ENCODE data around the gene TNK1. TPM values are rescaled to one million over a fixed set of nuclear protein-coding genes. Genes with fewer than 3 reads are reported as not detected.

The TNK1 gene
- total and polyA plus RNA-seq, 4 donors = 3.7 to 8.2 (median 5.7) TPM

DNA sequence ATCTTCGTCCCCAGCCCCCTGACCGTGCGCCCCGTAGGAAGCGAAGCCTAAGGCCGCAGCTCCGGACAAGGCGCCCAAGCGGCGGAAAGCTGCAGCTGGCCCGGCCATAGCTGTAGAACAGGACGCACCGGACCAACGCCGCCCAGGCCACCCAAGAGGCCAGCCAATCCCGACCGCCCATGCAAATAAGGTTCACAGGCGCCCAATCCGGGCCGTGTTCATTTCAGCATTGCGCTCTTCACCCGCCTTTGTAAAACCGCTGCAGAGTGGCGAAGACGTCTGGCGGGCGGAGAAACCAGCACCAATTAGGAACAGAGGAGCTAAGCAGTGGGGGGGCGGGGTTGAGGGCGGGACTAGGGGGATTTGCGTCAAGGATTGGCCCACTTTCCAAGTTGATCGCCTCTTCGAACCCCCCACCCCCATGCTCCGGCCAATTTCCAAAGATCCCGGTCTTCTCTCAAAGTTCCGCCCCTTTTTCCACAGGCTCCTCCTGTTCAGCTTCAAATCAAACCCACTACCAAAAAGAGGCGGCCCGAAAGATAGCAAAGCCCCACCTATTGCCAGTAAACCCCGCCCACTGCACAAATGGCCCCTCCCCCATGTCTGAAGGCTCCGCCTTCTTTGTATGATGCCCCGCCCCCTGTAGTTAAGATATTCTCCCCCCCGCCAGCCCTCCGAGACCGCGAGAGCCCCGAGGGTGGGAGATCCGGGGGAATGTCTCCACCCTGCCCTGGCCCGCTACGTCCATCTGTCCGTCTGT, 23.3 kb downstream of the TNK1 start, which contains the start of gene TMEM256:
TSS of gene TMEM256 (minus strand) at position 121 of the 760 bp plus-strand sequence. CDS start at position 108, 13 bp downstream.
- Histone ChIP-seq H3K9me3 (ENCODE audit: control insufficient read depth in 4 of 4, insufficient read depth in 3 of 4, low read length in 3 of 4) (no peaks in the 10 kb centered on the region), H3K4me3 (peak within 1 kb of the TSS; percentile 51), H3K9ac (ENCODE audit: insufficient read depth in 1 of 2, low read length in 2 of 2) (peak within 1 kb of the TSS in 1 of 2 donors; percentile 90), H3K36me3 (ENCODE audit: control insufficient read depth in 4 of 4, insufficient read depth in 4 of 4, low read length in 4 of 4) (peaks cover 0 to under 1% (median 0%) of the 10 kb centered on the region in 4 donors), H3K4me1 (ENCODE audit: control insufficient read depth in 5 of 5, insufficient read depth in 5 of 5, low read length in 5 of 5) (peaks cover 0 to 13% (median 7%) of the 10 kb centered on the region in 5 donors), H3K27ac (ENCODE audit: low read depth in 1 of 2, low read length in 1 of 2) (peak within 1 kb of the TSS; percentile 87 to 88), H3K27me3 (ENCODE audit: control insufficient read depth in 3 of 3, insufficient read depth in 3 of 3, low read length in 2 of 3) (no peaks in the 10 kb centered on the region)
- DNase-seq = peak; percentile 99 to 100 (median 100)
- ATAC-seq (ENCODE audit: insufficient read depth, low FRiP score) = peak; percentile 93
- WGBS, 2 donors = 0 to 1% methylated on average over 45 to 49 of the region's 49 CpGs
- TF ChIP-seq, protein P1, sequence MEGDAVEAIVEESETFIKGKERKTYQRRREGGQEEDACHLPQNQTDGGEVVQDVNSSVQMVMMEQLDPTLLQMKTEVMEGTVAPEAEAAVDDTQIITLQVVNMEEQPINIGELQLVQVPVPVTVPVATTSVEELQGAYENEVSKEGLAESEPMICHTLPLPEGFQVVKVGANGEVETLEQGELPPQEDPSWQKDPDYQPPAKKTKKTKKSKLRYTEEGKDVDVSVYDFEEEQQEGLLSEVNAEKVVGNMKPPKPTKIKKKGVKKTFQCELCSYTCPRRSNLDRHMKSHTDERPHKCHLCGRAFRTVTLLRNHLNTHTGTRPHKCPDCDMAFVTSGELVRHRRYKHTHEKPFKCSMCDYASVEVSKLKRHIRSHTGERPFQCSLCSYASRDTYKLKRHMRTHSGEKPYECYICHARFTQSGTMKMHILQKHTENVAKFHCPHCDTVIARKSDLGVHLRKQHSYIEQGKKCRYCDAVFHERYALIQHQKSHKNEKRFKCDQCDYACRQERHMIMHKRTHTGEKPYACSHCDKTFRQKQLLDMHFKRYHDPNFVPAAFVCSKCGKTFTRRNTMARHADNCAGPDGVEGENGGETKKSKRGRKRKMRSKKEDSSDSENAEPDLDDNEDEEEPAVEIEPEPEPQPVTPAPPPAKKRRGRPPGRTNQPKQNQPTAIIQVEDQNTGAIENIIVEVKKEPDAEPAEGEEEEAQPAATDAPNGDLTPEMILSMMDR (IDR thresholded peaks at IDR 0.05; ENCODE audit: control extremely low read depth, extremely low read depth) = no peak

DNA sequence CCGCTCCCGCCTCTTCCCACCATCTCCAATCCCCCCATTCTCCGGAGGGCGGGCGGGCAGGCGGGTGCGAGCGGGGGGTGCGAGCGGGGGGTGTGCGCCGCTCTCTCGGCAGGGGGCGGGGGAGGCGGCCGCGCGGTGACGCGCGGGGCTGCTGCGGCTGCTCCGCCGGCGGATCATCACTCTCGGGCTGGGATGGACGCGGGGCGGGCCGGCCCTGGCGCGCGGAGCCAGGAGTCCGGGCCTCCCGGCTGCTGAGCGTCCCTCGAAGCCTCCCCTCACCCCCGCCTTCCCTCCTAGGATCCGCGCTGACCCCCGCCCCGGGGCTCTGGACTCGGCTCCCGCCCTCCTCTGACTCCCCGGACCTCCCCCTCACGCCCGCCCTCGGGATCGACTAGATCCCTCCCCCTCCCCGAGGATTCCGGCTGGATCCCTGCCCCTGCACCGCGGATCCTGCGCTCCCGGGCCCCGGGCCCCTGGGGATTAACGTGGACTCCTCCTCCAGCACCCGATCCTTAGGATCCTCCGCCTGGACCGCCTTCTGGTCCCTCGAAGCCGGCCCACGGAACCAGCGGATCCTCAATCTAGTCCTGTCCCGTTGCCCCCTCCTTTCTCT, 24.0 kb downstream of the TNK1 start:
- DNase-seq (peak in 1 of 3 donors; percentile 53), ATAC-seq (ENCODE audit: insufficient read depth, low FRiP score) (peak; percentile 21)
- Histone ChIP-seq H3K4me1 (ENCODE audit: control insufficient read depth in 5 of 5, insufficient read depth in 5 of 5, low read length in 5 of 5) (peaks cover 0 to 13% (median 7%) of the 10 kb centered on the region in 5 donors), H3K27me3 (ENCODE audit: control insufficient read depth in 3 of 3, insufficient read depth in 3 of 3, low read length in 2 of 3) (no peaks in the 10 kb centered on the region), H3K4me3 (peak overlapping the region; percentile 51), H3K27ac (ENCODE audit: low read depth in 1 of 2, low read length in 1 of 2) (peak overlapping the region in 1 of 2 donors; percentile 73), H3K9me3 (ENCODE audit: control insufficient read depth in 4 of 4, insufficient read depth in 3 of 4, low read length in 3 of 4) (no peaks in the 10 kb centered on the region), H3K36me3 (ENCODE audit: control insufficient read depth in 4 of 4, insufficient read depth in 4 of 4, low read length in 4 of 4) (peaks cover 0 to 4% (median 2%) of the 10 kb centered on the region in 4 donors), H3K9ac (ENCODE audit: insufficient read depth in 1 of 2, low read length in 2 of 2) (peak overlapping the region in 1 of 2 donors; percentile 85)
- 0 to 1% methylated on average over 34 to 65 of the region's 65 CpGs for WGBS, 2 donors
- TF ChIP-seq, protein P1 (IDR thresholded peaks at IDR 0.05; ENCODE audit: control extremely low read depth, extremely low read depth) = no peak

DNA sequence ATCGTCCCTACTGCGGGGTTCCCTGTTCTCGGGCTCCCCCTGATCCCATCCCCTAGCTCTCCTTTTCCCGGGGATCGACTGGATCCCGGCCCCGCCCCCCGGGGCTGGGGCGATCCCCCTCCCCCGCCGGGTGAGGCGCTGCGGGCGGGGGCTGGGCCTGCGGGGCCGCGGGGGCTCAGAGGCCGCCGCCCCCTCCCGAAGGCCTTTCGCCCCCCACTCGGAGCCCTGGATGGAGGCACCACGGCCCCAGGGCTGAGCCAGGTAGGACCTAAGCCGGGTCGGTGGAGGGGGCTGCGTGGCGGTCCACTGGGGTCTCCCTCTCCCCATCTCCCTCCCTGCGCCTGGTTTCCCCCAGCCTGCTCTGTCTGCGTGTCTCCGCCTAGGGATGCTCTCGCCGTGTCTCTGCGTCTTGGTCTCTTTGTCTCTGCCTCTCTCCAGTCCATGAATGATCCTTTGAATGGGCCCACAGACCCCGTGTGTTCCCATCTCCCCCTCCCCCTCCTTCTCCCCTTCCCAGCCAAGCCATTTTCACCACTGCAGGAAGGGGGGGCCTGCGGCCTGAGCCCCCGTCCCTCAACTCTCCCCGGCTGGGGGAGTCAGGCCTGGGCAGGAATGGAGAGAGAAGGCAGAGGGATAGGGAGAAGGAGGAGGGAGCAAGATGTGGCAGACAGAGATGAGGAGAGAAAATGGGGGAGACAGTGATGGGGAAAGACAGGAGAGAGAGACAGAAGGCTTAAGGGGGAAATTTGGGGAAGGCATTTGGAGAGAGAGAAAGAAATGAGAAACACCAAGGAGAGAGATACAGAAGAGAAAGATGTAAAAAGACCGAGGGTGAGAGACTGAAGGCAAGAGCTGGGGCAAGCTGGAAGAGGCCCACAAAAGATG, 24.7 kb downstream of the TNK1 start:
- TF ChIP-seq, protein P1 (IDR thresholded peaks at IDR 0.05; ENCODE audit: control extremely low read depth, extremely low read depth) = no peak
- no peak for ATAC-seq (ENCODE audit: insufficient read depth, low FRiP score)
- peak overlapping the region in 1 of 2 donors; percentile 85 for H3K9ac ChIP-seq (ENCODE audit: insufficient read depth in 1 of 2, low read length in 2 of 2)
- peaks cover 0 to 4% (median 2%) of the 10 kb centered on the region in 4 donors for H3K36me3 ChIP-seq (ENCODE audit: control insufficient read depth in 4 of 4, insufficient read depth in 4 of 4, low read length in 4 of 4)
- DNase-seq = peak; percentile 41 to 42 (median 41)
- no peaks in the 10 kb centered on the region for H3K27me3 ChIP-seq (ENCODE audit: control insufficient read depth in 3 of 3, insufficient read depth in 3 of 3, low read length in 2 of 3)
- 16 to 26% methylated on average over 29 to 38 of the region's 38 CpGs for WGBS, 2 donors
- no peaks in the 10 kb centered on the region for H3K9me3 ChIP-seq (ENCODE audit: control insufficient read depth in 4 of 4, insufficient read depth in 3 of 4, low read length in 3 of 4)
- H3K4me3 ChIP-seq = peak overlapping the region; percentile 51
- H3K4me1 ChIP-seq (ENCODE audit: control insufficient read depth in 5 of 5, insufficient read depth in 5 of 5, low read length in 5 of 5) = peaks cover 0 to 13% (median 7%) of the 10 kb centered on the region in 5 donors
- H3K27ac ChIP-seq (ENCODE audit: low read depth in 1 of 2, low read length in 1 of 2) = peak overlapping the region in 1 of 2 donors; percentile 65

Data from lung (tissue), 12 donors.